ENCODE measurements around the gene ZBTB47. TPM values are rescaled to one million over a fixed set of nuclear protein-coding genes. Genes with fewer than 3 reads are reported as not detected.

ZBTB47 gene
- total RNA-seq, 2 experiments from 2014 or later: 0.18 to 0.34 TPM

DNA sequence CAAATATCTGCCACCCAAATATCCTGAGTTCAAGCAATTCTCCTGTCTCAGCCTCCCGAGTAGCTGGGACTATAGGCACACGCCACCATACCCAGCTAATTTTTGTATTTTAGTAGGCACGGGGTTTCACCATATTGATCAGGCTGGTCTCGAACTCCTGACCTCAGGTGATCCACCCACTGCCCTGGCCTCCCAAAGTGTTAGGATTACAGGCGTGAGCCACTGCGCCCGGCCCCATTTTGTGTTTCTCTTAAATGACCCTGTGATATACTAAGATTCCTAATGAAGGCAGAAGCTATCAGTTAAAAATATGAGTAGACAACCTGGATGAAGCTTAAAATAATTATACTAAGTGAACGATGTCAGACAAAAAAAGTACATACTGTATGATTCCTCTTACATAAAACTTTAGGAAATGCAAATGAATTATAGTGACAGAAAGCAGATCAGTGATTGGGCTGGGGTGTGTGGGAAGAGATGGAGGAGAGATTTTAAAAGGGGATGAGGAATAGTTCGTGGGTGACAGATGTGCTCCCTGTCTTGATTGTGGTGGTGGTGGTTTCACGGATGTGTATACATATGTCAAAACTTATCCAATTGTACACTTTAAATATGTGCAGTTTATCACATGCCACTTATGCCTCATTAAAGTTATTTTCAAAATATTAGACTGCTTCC lies 28.0 kb downstream of the ZBTB47 start:
- peaks cover 3% of the 10 kb centered on the region for H3K9me3 Mint-ChIP-seq (ENCODE audit: insufficient read depth)
- peaks cover 5% of the 10 kb centered on the region for H3K4me1 Mint-ChIP-seq (ENCODE audit: low read depth)
- H3K27me3 Mint-ChIP-seq (ENCODE audit: low read depth): peaks cover 20% of the 10 kb centered on the region
- no peaks in the 10 kb centered on the region for H3K36me3 Mint-ChIP-seq (ENCODE audit: low read depth)
- H3K4me3 Mint-ChIP-seq: no peak overlapping the region
- H3K27ac Mint-ChIP-seq: no peak overlapping the region
- CTCF ChIA-PET: no interaction called here
- ATAC-seq: no peak
- POLR2A ChIA-PET: no interaction called here
- DNase-seq: no peak

DNA sequence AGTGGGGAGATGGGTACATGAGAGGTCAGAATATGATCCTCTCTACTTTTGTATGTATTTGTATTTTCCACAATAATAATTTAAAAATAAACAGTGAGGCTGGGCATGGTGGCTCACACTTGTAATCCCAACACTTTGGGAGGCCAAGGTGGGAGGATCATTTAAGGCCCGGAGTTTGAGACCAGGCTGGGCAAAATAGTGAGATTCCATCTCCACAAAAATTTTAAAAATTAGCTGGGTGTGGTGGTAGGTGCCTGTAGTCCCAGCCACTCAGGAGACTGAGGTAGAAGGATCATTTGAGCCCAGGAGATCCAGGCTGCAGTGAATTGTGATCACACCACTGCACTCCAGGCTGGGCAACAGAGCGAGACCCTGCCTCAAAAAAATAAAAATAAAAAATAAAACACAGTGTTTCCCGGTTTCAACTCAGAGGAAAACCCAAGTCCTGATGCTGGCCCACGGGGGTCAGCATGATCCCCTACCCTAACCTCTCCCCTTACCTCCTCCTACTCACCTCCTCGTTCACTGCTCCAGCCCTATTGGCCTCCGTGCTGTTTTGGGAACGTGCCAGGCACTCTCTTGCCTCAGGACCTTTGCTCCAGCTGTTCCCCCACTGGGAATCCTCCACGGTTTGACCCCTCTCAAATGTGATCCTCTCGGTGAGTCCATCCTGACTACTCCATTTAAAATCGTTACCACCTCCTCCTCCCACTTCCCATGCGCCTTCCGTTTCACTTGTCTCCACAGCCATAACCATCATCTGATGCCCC lies 29.0 kb downstream of the ZBTB47 start:
- Mint-ChIP-seq H3K9me3 (ENCODE audit: insufficient read depth) (no peaks in the 10 kb centered on the region), H3K4me1 (ENCODE audit: low read depth) (peaks cover 5% of the 10 kb centered on the region), H3K36me3 (ENCODE audit: low read depth) (no peaks in the 10 kb centered on the region), H3K27ac (no peak overlapping the region), H3K27me3 (ENCODE audit: low read depth) (peaks cover 23% of the 10 kb centered on the region), H3K4me3 (no peak overlapping the region)
- POLR2A ChIA-PET: no interaction called here
- DNase-seq: no peak
- ATAC-seq: no peak
- CTCF ChIA-PET: no interaction called here

- CTCF ChIA-PET: no interaction called here
- Mint-ChIP-seq H3K27me3 (ENCODE audit: low read depth) (peaks cover 17% of the 10 kb centered on the region), H3K36me3 (ENCODE audit: low read depth) (no peaks in the 10 kb centered on the region), H3K4me3 (no peak overlapping the region), H3K9me3 (ENCODE audit: insufficient read depth) (no peaks in the 10 kb centered on the region), H3K4me1 (ENCODE audit: low read depth) (peaks cover 5% of the 10 kb centered on the region), H3K27ac (no peak overlapping the region)
- DNase-seq (no peak), ATAC-seq (no peak)
- POLR2A ChIA-PET: no interaction called here
These were observed 30.5 kb downstream of the ZBTB47 start for GRCh38 chr3:42683875-42684598.

DNA sequence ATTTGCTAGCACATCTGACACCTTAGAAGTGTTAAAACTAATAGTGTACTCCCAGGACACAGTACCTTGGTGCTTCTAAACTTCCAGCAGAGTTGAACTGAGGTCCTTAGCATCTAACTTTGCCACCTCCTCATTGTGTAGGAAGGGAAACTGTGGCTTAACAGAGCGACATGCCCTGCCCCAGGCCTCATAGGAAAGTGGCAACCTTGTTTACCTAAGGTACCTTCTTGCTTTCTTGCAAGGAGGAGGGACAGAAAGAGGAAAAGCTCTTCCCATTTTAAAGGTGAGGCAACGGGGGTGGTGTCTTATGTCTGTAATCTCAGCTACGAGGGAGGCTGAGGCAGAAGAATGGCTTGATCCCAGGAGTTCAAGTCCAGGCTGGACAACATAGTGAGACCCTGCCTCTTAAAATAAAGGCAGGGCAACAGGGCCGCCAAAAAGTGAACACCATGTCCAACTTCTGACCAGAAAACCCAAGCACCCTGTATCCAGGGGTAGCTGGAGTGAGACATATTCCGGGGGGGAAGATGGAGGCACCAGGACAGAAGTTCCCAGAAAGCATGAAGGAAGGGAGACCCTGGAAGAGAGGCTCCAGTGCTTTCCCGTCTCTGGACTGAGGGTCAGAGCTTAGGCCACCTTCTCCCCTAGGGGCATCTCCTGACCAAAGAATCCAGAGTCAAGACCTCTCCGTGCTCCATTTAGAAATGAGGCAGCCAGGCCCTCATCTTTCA lies 31.3 kb downstream of the ZBTB47 start:
- no peak overlapping the region for H3K4me3 Mint-ChIP-seq
- H3K9me3 Mint-ChIP-seq (ENCODE audit: insufficient read depth): no peaks in the 10 kb centered on the region
- ATAC-seq (no peak), DNase-seq (no peak)
- POLR2A ChIA-PET: no interaction called here
- CTCF ChIA-PET: no interaction called here
- no peak overlapping the region for H3K27ac Mint-ChIP-seq
- peaks cover 5% of the 10 kb centered on the region for H3K4me1 Mint-ChIP-seq (ENCODE audit: low read depth)
- H3K36me3 Mint-ChIP-seq (ENCODE audit: low read depth): no peaks in the 10 kb centered on the region
- peaks cover 17% of the 10 kb centered on the region for H3K27me3 Mint-ChIP-seq (ENCODE audit: low read depth)

DNA sequence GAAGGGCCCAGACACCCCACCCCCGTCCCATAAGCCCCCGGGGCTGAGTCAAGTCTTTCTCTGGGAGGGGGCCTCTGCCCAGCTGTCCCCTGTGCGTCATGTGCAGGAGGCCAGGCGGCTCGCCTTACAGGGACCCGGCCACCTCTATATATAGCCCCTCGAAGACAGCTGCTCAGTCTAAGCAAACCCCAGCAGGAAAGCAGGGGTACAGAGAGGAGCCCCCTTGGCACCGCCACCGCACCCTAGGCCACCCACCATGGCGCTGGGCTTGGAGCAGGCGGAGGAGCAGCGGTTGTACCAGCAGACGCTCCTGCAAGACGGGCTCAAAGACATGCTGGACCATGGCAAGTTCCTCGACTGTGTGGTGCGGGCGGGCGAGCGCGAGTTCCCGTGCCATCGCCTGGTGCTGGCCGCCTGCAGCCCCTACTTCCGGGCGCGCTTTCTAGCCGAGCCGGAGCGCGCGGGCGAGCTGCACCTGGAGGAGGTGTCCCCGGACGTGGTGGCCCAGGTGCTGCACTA lies 31.9 kb downstream of the ZBTB47 start, which contains the start of gene KLHL40:
Gene KLHL40, plus strand, starts transcription at position 175 of the 519 bp plus-strand sequence. Its CDS starts 82 bp downstream, at position 257.
- Mint-ChIP-seq H3K4me1 (ENCODE audit: low read depth) (peaks cover 5% of the 10 kb centered on the region), H3K27me3 (ENCODE audit: low read depth) (peaks cover 17% of the 10 kb centered on the region), H3K9me3 (ENCODE audit: insufficient read depth) (no peaks in the 10 kb centered on the region), H3K27ac (no peak within 1 kb of the TSS), H3K4me3 (no peak within 1 kb of the TSS), H3K36me3 (ENCODE audit: low read depth) (no peaks in the 10 kb centered on the region)
- ChIA-PET POLR2A (no interaction called here), CTCF (no interaction called here)
- ATAC-seq (no peak), DNase-seq (no peak)

DNA sequence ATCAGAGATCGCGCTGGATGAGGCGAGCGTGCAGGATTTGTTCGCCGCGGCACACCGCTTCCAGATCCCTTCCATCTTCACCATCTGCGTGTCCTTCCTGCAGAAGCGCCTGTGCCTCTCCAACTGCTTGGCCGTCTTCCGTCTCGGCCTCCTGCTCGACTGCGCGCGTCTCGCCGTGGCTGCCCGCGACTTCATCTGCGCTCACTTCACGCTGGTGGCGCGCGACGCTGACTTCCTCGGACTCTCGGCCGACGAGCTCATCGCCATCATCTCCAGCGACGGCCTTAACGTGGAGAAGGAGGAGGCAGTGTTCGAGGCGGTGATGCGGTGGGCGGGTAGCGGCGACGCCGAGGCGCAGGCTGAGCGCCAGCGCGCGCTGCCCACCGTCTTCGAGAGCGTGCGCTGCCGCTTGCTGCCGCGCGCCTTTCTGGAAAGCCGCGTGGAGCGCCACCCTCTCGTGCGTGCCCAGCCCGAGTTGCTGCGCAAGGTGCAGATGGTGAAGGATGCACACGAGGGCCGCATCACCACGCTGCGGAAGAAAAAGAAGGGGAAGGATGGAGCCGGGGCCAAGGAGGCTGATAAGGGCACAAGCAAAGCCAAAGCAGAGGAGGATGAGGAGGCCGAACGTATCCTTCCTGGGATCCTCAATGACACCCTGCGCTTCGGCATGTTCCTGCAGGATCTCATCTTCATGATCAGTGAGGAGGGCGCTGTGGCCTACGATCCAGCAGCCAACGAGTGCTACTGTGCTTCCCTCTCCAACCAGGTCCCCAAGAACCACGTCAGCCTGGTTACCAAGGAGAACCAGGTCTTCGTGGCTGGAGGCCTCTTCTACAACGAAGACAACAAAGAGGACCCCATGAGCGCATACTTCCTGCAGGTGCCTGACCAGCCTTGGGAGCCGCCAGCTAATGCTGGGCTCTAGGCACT lies 32.7 kb downstream of the ZBTB47 start:
- no peaks in the 10 kb centered on the region for H3K36me3 Mint-ChIP-seq (ENCODE audit: low read depth)
- ChIA-PET CTCF (no interaction called here), POLR2A (no interaction called here)
- ATAC-seq: no peak
- H3K27me3 Mint-ChIP-seq (ENCODE audit: low read depth): peaks cover 17% of the 10 kb centered on the region
- no peak overlapping the region for H3K27ac Mint-ChIP-seq
- peaks cover 5% of the 10 kb centered on the region for H3K4me1 Mint-ChIP-seq (ENCODE audit: low read depth)
- no peak for DNase-seq
- no peaks in the 10 kb centered on the region for H3K9me3 Mint-ChIP-seq (ENCODE audit: insufficient read depth)
- no peak overlapping the region for H3K4me3 Mint-ChIP-seq

- ATAC-seq: no peak
- no peak overlapping the region for H3K4me3 Mint-ChIP-seq
- H3K27ac Mint-ChIP-seq: no peak overlapping the region
- POLR2A ChIA-PET: no interaction called here
- no peak for DNase-seq
- H3K4me1 Mint-ChIP-seq (ENCODE audit: low read depth): peaks cover 5% of the 10 kb centered on the region
- H3K27me3 Mint-ChIP-seq (ENCODE audit: low read depth): peaks cover 15% of the 10 kb centered on the region
- H3K36me3 Mint-ChIP-seq (ENCODE audit: low read depth): no peaks in the 10 kb centered on the region
- no peaks in the 10 kb centered on the region for H3K9me3 Mint-ChIP-seq (ENCODE audit: insufficient read depth)
- CTCF ChIA-PET: no interaction called here
These were observed 33.5 kb downstream of the ZBTB47 start for GRCh38 chr3:42686832-42687650.

- POLR2A ChIA-PET: no interaction called here
- H3K27me3 Mint-ChIP-seq (ENCODE audit: low read depth): peaks cover 15% of the 10 kb centered on the region
- CTCF ChIA-PET: no interaction called here
- ATAC-seq: no peak
- H3K9me3 Mint-ChIP-seq (ENCODE audit: insufficient read depth): no peaks in the 10 kb centered on the region
- no peak overlapping the region for H3K4me3 Mint-ChIP-seq
- peaks cover 5% of the 10 kb centered on the region for H3K4me1 Mint-ChIP-seq (ENCODE audit: low read depth)
- no peak overlapping the region for H3K27ac Mint-ChIP-seq
- DNase-seq: no peak
- H3K36me3 Mint-ChIP-seq (ENCODE audit: low read depth): no peaks in the 10 kb centered on the region
These were observed 34.5 kb downstream of the ZBTB47 start for GRCh38 chr3:42688016-42688415.

DNA sequence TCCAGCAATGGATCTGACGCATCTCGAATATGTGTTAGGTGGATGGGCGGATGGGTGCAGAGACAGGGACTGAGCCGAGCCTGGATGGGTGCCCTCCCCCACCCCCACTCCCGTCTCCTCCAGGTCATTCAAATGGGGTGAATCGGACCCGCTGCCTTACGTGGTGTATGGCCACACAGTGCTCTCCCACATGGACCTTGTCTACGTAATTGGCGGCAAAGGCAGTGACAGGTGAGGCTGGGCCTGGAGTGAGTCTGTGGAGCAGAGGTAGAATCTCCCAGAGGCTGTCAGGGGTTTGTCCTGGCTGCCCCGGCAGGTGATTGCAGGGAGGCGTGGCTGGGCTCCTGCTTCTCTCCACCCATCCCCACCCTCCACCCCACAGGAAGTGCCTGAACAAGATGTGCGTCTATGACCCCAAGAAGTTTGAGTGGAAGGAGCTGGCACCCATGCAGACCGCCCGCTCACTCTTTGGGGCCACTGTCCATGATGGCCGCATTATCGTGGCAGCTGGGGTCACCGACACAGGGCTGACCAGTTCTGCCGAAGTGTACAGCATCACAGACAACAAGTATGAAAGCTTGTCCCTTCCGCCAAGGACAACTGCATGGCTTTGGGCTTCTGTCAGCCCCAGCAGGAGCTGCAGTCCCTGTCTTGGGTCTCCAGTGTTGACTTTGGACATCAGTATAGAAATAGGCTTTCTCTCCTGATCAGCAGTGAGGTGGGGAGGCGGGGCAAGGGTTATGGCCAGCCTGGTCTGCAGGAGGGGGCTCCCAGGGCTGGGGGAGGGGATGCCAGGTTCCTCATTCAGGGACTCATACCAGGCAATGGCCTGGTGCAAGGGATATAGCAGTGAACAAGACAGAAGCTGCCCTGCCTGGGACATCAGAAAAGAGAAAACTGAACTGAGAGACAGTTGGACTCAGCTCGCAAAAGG lies 35.3 kb downstream of the ZBTB47 start:
- CTCF ChIA-PET: no interaction called here

More for the DNA sequence above, 35.3 kb downstream of the ZBTB47 start:
- no peak overlapping the region for H3K4me3 Mint-ChIP-seq
- H3K27me3 Mint-ChIP-seq (ENCODE audit: low read depth): peaks cover 15% of the 10 kb centered on the region
- ATAC-seq: no peak
- no peak for DNase-seq
- peaks cover 5% of the 10 kb centered on the region for H3K4me1 Mint-ChIP-seq (ENCODE audit: low read depth)
- POLR2A ChIA-PET: no interaction called here
- no peaks in the 10 kb centered on the region for H3K36me3 Mint-ChIP-seq (ENCODE audit: low read depth)
- H3K27ac Mint-ChIP-seq: no peak overlapping the region
- no peaks in the 10 kb centered on the region for H3K9me3 Mint-ChIP-seq (ENCODE audit: insufficient read depth)
